Aorta (tissue), 5 donors: Measurements from ENCODE around the gene ARMC9. TPM values are rescaled to one million over a fixed set of nuclear protein-coding genes. Genes with fewer than 3 reads are reported as not detected.
A peak's percentile ranks its signal among the peaks of the same experiment; 100 is the strongest.
"Not testable (repeated sequence)": the region's sequence is repeated elsewhere in the genome, so short reads cannot be mapped to it uniquely, and the experiment has no call there.

Experiments
- ATAC-seq: fragments of 200-7000 bp; cut with Tn5 transposase; one replicate; pipeline ENCODE4 v1.9.1; 2022; ENCODE audit warnings: moderate library complexity; ENCODE audit not compliant: low FRiP score
- DNase-seq, 2 donors: peaks; one replicate each; pipeline ENCODE4 v3.0.0-alpha.2; 2020
- H3K27ac ChIP-seq, 2 donors: one replicate each; pipeline ENCODE4 v1.5.1; 2013; ENCODE audit warnings: low read length in 2 of 2, mild to moderate bottlenecking in 2 of 2, moderate library complexity in 2 of 2, control low read depth in 1 of 2, inconsistent platforms in 1 of 2, low read depth in 1 of 2
- H3K27me3 ChIP-seq, 2 donors: one replicate each; pipeline ENCODE4 v1.6.1; 2013; ENCODE audit warnings: control low read depth in 1 of 2, low read length in 1 of 2, mild to moderate bottlenecking in 1 of 2, moderate library complexity in 1 of 2; ENCODE audit not compliant: insufficient read depth in 2 of 2, control insufficient read depth in 1 of 2
- H3K36me3 ChIP-seq, 2 donors: one replicate each; pipeline ENCODE4 v1.6.1; 2013; ENCODE audit warnings: control low read depth in 1 of 2, low read length in 1 of 2, mild to moderate bottlenecking in 1 of 2; ENCODE audit not compliant: insufficient read depth in 2 of 2, control insufficient read depth in 1 of 2
- H3K4me1 ChIP-seq, 2 donors: one replicate each; pipeline ENCODE4 v1.6.1; 2013; ENCODE audit warnings: low read length in 2 of 2, control low read depth in 1 of 2, mild to moderate bottlenecking in 1 of 2, moderate library complexity in 1 of 2; ENCODE audit not compliant: insufficient read depth in 2 of 2, control insufficient read depth in 1 of 2
- H3K4me3 ChIP-seq, 2 donors: one replicate each; pipeline ENCODE4 v1.5.1; 2013; ENCODE audit warnings: low read length in 2 of 2, control low read depth in 1 of 2, mild to moderate bottlenecking in 1 of 2
- H3K9me3 ChIP-seq: one replicate; pipeline ENCODE4 v1.6.1; 2013; ENCODE audit warnings: mild to moderate bottlenecking, low read length; ENCODE audit not compliant: control insufficient read depth
- WGBS, 2 donors: extraction: QIAGEN DNeasy Blood & Tissue Kit; methylation state at CpG; one replicate each; pipeline ENCODE4 v1.1.7; 2013; 5-methylcytosine and 5-hydroxymethylcytosine counted together
- intact Hi-C, 2 donors: fragments of 100-400 bp; cut with DNase I; formaldehyde crosslinking; loops; one replicate each; pipeline versions ENCODE4 v1.14.2 to v1.15.0; 2022
- polyA plus RNA-seq, 2 donors: library from polyadenylated mRNA; stranded (reverse); fragments of 200-250 nt; gene quantifications; one replicate each; pipeline ENCODE4 v1.2.3, GENCODE V29; 2013
- total RNA-seq, 2 donors: library from RNA; stranded (reverse); fragmentation: NEBNext Ultra II Directional; extraction: Animal tissue kit (Norgen Biotek cat#: 25700); gene quantifications; one replicate each; pipeline ENCODE4 v1.2.1, GENCODE V29; 2021
- donor health status: healthy with polysubstance abuse.
- donor health status: Bipolar disorder and iron deficiency.
- donor health status: DM: no; HTN: no; CAD: no.
- donor health status: DM: no; HTN: no; CAD: no.
- donor health status: DM: yes; HTN: yes; CAD: no.

ARMC9 gene
- total and polyA plus RNA-seq, 4 donors = 6.9 to 86.8 (median 30.6) TPM

- H3K9me3 ChIP-seq = no peaks in the 10 kb centered on the region
- no peaks in the 10 kb centered on the region for H3K27me3 ChIP-seq
- intact Hi-C loops = no loop called here
- peaks cover 0 to 4% of the 10 kb centered on the region in 2 donors for H3K4me1 ChIP-seq
- ATAC-seq = no peak
- 75 to 77% methylated on average over 3 of the region's 3 CpGs for WGBS, 2 donors
- no peak overlapping the region for H3K4me3 ChIP-seq
- H3K36me3 ChIP-seq = no peaks in the 10 kb centered on the region
- DNase-seq = no peak
- no peak overlapping the region for H3K27ac ChIP-seq
These were observed 5.2 kb upstream of the ARMC9 start for GRCh38 chr2:231193216-231193615.

- intact Hi-C loops = no loop called here
- no peak for ATAC-seq
- Histone ChIP-seq H3K4me1 (peaks cover 0 to 4% of the 10 kb centered on the region in 2 donors), H3K27me3 (no peaks in the 10 kb centered on the region), H3K9me3 (no peaks in the 10 kb centered on the region), H3K4me3 (no peak overlapping the region), H3K27ac (no peak overlapping the region), H3K36me3 (no peaks in the 10 kb centered on the region)
- 92 to 94% methylated on average over 5 of the region's 5 CpGs for WGBS, 2 donors
- no peak for DNase-seq
These were observed 1.8 kb upstream of the ARMC9 start for GRCh38 chr2:231196592-231196991.

GRCh38 chr2:231197196-231197595, 1.2 kb upstream of the ARMC9 start:
- H3K27ac ChIP-seq, H3K36me3 ChIP-seq, intact Hi-C loops, ATAC-seq, H3K27me3 ChIP-seq, H3K4me3 ChIP-seq, H3K9me3 ChIP-seq, H3K4me1 ChIP-seq, DNase-seq: not testable (repeated sequence)
- 87 to 92% methylated on average over 7 of the region's 7 CpGs for WGBS, 2 donors

- H3K36me3 ChIP-seq = no peaks in the 10 kb centered on the region
- 14 to 16% methylated on average over 11 of the region's 11 CpGs for WGBS, 2 donors
- H3K27me3 ChIP-seq = no peaks in the 10 kb centered on the region
- no peak for ATAC-seq
- peak overlapping the region in 1 of 2 donors; percentile 84 for H3K27ac ChIP-seq
- peaks cover 0 to 4% of the 10 kb centered on the region in 2 donors for H3K4me1 ChIP-seq
- intact Hi-C loops = no loop called here
- H3K9me3 ChIP-seq = no peaks in the 10 kb centered on the region
- H3K4me3 ChIP-seq = peak overlapping the region; percentile 39 to 72
- no peak for DNase-seq
These were observed 633 bp upstream of the ARMC9 start for GRCh38 chr2:231197706-231198290.

GRCh38 chr2:231199219-231199618, 788 bp downstream of the ARMC9 start:
- Histone ChIP-seq H3K9me3 (no peaks in the 10 kb centered on the region), H3K27me3 (no peaks in the 10 kb centered on the region), H3K27ac (peak overlapping the region; percentile 2 to 29), H3K4me3 (peak overlapping the region; percentile 39 to 72), H3K4me1 (peaks cover 0 to 4% of the 10 kb centered on the region in 2 donors), H3K36me3 (no peaks in the 10 kb centered on the region)
- ATAC-seq (no peak), DNase-seq (no peak)
- intact Hi-C loops = no loop called here
- 6 to 9% methylated on average over 5 of the region's 5 CpGs for WGBS, 2 donors

DNA sequence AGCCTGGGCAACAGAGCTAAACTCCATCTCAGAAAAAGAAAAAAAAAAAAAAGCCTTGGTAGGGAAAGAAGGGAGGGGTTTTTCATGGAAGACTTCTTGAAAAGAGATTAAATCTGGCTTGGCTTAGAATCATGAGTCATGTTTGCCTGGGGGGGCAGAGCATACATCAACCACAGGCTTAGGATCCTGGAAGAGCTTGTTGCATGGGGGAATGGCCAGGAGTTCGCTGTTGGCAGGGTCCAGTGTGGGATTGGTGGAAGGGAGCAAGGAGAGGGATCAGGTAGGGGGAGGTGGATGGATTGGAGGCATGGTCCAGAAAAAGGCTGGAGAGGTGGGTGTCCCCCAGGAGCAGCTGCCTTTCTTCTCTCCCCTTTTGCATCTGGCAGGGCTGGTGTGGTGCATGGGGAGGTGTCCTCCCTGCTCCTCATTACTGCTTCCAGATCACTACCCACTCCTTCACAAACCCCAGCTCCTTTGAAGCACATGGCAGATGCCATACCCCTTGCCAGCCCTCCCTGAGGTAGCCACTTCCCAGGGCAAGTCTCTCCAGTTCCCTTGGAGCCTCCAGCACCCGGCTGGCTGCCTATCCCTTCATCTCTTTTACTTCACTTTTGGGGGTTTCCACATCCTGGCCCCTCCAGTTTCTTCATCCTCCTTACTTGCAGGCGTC, 2.5 kb downstream of the ARMC9 start:
- no peaks in the 10 kb centered on the region for H3K9me3 ChIP-seq
- intact Hi-C loops = no loop called here
- H3K4me3 ChIP-seq = no peak overlapping the region
- H3K4me1 ChIP-seq = peaks cover 0 to 4% of the 10 kb centered on the region in 2 donors
- peaks cover 0 to 4% of the 10 kb centered on the region in 2 donors for H3K36me3 ChIP-seq
- H3K27me3 ChIP-seq = no peaks in the 10 kb centered on the region
- ATAC-seq = no peak
- H3K27ac ChIP-seq = no peak overlapping the region
- no peak for DNase-seq
- 92 to 93% methylated on average over 3 of the region's 3 CpGs for WGBS, 2 donors

GRCh38 chr2:231201475-231201814, 3.0 kb downstream of the ARMC9 start:
- DNase-seq (no peak), ATAC-seq (no peak)
- H3K4me1 ChIP-seq = peaks cover 0 to 4% of the 10 kb centered on the region in 2 donors
- 77 to 78% methylated on average over 4 of the region's 4 CpGs for WGBS, 2 donors
- H3K9me3 ChIP-seq = no peaks in the 10 kb centered on the region
- H3K27me3 ChIP-seq = no peaks in the 10 kb centered on the region
- no peak overlapping the region for H3K27ac ChIP-seq
- peaks cover 0 to 4% of the 10 kb centered on the region in 2 donors for H3K36me3 ChIP-seq
- no peak overlapping the region for H3K4me3 ChIP-seq
- intact Hi-C loops = no loop called here

DNA sequence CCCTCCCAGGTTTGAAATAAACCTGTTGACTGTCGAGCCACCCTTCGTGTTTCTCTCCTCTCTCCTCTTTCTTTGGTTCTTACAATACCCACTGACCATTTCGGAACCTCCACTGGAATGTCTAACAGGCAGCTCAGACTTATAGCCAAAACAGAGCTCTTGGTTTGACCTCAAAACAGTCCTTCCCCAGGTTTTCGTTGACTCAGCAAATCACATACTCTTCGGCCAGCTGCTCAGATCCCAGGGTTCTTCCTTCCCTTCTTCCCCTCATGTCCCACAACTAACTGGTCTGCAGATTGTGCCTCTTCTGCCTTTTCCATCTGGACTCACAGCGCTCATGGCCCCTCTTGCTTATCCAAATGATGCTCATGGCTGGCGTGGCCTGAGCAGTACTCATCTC, 4.7 kb downstream of the ARMC9 start:
- no peak for ATAC-seq

GRCh38 chr2:231204146-231204545, 5.7 kb downstream of the ARMC9 start:
- intact Hi-C loops = no loop called here
- DNase-seq = no peak
- no peak overlapping the region for H3K4me3 ChIP-seq
- no peaks in the 10 kb centered on the region for H3K9me3 ChIP-seq
- no peak overlapping the region for H3K27ac ChIP-seq
- H3K27me3 ChIP-seq = no peaks in the 10 kb centered on the region
- ATAC-seq = no peak
- 96 to 97% methylated on average over 3 of the region's 3 CpGs for WGBS, 2 donors
- H3K4me1 ChIP-seq = no peaks in the 10 kb centered on the region
- peaks cover 2 to 12% of the 10 kb centered on the region in 2 donors for H3K36me3 ChIP-seq

More for the DNA sequence above, 4.7 kb downstream of the ARMC9 start:
- Histone ChIP-seq H3K27ac (peak overlapping the region in 1 of 2 donors; percentile 13), H3K36me3 (peaks cover 2 to 9% of the 10 kb centered on the region in 2 donors), H3K4me3 (no peak overlapping the region), H3K27me3 (no peaks in the 10 kb centered on the region), H3K4me1 (no peaks in the 10 kb centered on the region), H3K9me3 (no peaks in the 10 kb centered on the region)
- 93 to 96% methylated on average over 7 of the region's 7 CpGs for WGBS, 2 donors
- intact Hi-C loops = no loop called here
- DNase-seq = no peak
